IPS DF 4.7 (cell line): ENCODE results near the gene BCR.
A peak's percentile ranks its signal among the peaks of the same experiment; 100 is the strongest.

Source experiments
- DNase-seq: peaks from one replicate; pipeline ENCODE4 v3.0.0-alpha.2; 2013; ENCODE audit warnings: low spot score; ENCODE audit errors: extremely low read depth

The BCR gene

GRCh38 chr22:23175817-23176644, 4.3 kb upstream of the BCR start:
- DNase-seq = no peak

- no peak for DNase-seq
These were observed 3.7 kb upstream of the BCR start for GRCh38 chr22:23176645-23177027.

GRCh38 chr22:23177197-23177596, 3.1 kb upstream of the BCR start:
- no peak for DNase-seq

- DNase-seq = peak; percentile 58
These were observed 1.6 kb upstream of the BCR start for GRCh38 chr22:23178512-23179254.

- DNase-seq = no peak
These were observed 669 bp upstream of the BCR start for GRCh38 chr22:23179381-23180299.

- no peak for DNase-seq
These were observed 798 bp downstream of the BCR start for GRCh38 chr22:23180893-23181720.

- no peak for DNase-seq
These were observed 1.5 kb downstream of the BCR start for GRCh38 chr22:23181721-23182308.

- DNase-seq = no peak
These were observed 2.2 kb downstream of the BCR start for GRCh38 chr22:23182309-23183060.

- DNase-seq = no peak
These were observed 2.9 kb downstream of the BCR start for GRCh38 chr22:23183061-23183698.

- DNase-seq = no peak
These were observed 3.9 kb downstream of the BCR start for GRCh38 chr22:23184100-23184763.

GRCh38 chr22:23184764-23185113, 4.4 kb downstream of the BCR start:
- DNase-seq = no peak

- DNase-seq = no peak
These were observed 6.9 kb downstream of the BCR start for GRCh38 chr22:23187211-23187610.

- no peak for DNase-seq
These were observed 7.8 kb downstream of the BCR start for GRCh38 chr22:23187871-23188700.

GRCh38 chr22:23190526-23190925, 10.2 kb downstream of the BCR start:
- no peak for DNase-seq

GRCh38 chr22:23192133-23192532, 11.8 kb downstream of the BCR start:
- DNase-seq = no peak

GRCh38 chr22:23192558-23192957, 12.2 kb downstream of the BCR start:
- DNase-seq = no peak

GRCh38 chr22:23193196-23193827, 13.0 kb downstream of the BCR start:
- no peak for DNase-seq
